Measurements from ENCODE around the gene STPG3. TPM values are rescaled to one million over a fixed set of nuclear protein-coding genes. Genes with fewer than 3 reads are reported as not detected.

The STPG3 gene
- total and polyA plus RNA-seq, 2 of the 8 experiments (the other 6 are each of a cell fraction or from before 2014, with no cell fraction given) = not detected

DNA sequence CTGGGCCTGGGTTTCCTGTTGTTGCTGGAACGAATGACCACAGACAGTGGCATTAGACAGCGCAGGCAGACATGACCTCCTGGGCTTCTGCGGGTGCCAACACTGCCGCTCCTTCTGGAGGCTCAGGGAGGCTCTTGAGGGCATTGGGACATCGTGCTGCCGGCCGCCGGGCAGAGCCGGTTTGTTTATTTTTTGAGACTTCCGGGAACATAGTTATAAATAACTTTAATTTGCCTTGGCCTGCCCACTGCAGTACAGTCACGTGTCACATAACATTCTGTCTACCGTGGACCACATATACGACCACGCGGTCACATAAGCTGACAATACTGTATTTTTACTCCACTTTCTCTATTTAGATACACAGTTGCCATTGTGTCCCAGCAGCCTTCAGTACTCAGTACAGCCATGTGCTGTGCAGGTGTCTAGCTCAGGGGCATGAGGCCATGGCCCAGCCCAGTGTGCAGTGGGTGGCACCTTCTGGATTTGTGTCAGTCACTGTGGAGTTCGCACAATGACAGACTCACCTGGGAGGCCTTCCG is 18.2 kb downstream of the STPG3 start:
- Histone ChIP-seq H3K27me3 (replicated peaks in 1 of 4; ENCODE audit: control insufficient read depth in 3 of 4, extremely low read depth in 1 of 4, insufficient read depth in 3 of 4, low read length in 3 of 4) (no peaks in the 10 kb centered on the region), H2BK120ac (replicated peaks; ENCODE audit: low read depth, low read length) (no peak overlapping the region), H2BK5ac (ENCODE audit: low read depth, low read length) (no peak overlapping the region), H3K4me2 (ENCODE audit: insufficient read depth in 1 of 2, low read depth in 2 of 2, low read length in 2 of 2) (no peak overlapping the region), H2BK15ac (ENCODE audit: low read length) (no peak overlapping the region), H3K18ac (ENCODE audit: extremely low read depth, low read length) (no peak overlapping the region), H2BK12ac (ENCODE audit: low read depth, low read length) (no peak overlapping the region), H4K91ac (replicated peaks; ENCODE audit: insufficient read length, low read length) (no peak overlapping the region), H4K5ac (ENCODE audit: insufficient read length, low read depth, low read length) (no peak overlapping the region), H3K79me1 (ENCODE audit: low read depth, low read length) (no peaks in the 10 kb centered on the region), H4K20me1 (replicated peaks in 1 of 2; ENCODE audit: control insufficient read depth in 1 of 2, insufficient read depth in 2 of 2, low read length in 2 of 2) (peaks cover 4 to 13% of the 10 kb centered on the region in 2 experiments), H4K8ac (ENCODE audit: extremely low read depth, insufficient read depth, low read length) (no peak overlapping the region), H3K9ac (replicated peaks in 1 of 4; ENCODE audit: extremely low read depth in 1 of 4, low read depth in 3 of 4, low read length in 3 of 4) (no peak overlapping the region), H3K23me2 (ENCODE audit: low read depth, low read length) (peaks cover 2% of the 10 kb centered on the region; the same call in 1 of the 2 replicates), H3K9me3 (ENCODE audit: insufficient read depth in 2 of 2, low read depth in 1 of 2, low read length in 1 of 2) (no peaks in the 10 kb centered on the region), H3K36me3 (ENCODE audit: control insufficient read depth in 2 of 4, insufficient read depth in 4 of 4, low read length in 3 of 4) (peaks cover 4 to 33% (median 23%) of the 10 kb centered on the region in 4 experiments; a peak in 7 of 8 replicates), H3K79me2 (ENCODE audit: control insufficient read depth in 1 of 2, insufficient read depth in 2 of 2, low read length in 2 of 2) (no peaks in the 10 kb centered on the region), H3K4me1 (replicated peaks in 1 of 4; ENCODE audit: control insufficient read depth in 3 of 4, insufficient read depth in 4 of 4, low read length in 3 of 4) (peaks cover 0 to 4% (median 1%) of the 10 kb centered on the region in 4 experiments; a peak in 3 of 7 replicates), H3K23ac (ENCODE audit: insufficient read length) (no peak overlapping the region), H2BK20ac (ENCODE audit: low read length) (no peak overlapping the region), H3K14ac (ENCODE audit: insufficient read length) (no peak overlapping the region), H2AK5ac (ENCODE audit: low read depth, low read length) (no peak overlapping the region), H3K4ac (replicated peaks; ENCODE audit: insufficient read length, low read depth, low read length) (no peak overlapping the region), H3K27ac (ENCODE audit: low read depth, low read length) (no peak overlapping the region), H3K56ac (replicated peaks; ENCODE audit: insufficient read length, low read depth, low read length) (no peak overlapping the region), H2AFZ (ENCODE audit: low read length) (no peak overlapping the region), H3K4me3 (ENCODE audit: extremely low read depth in 1 of 4, insufficient read depth in 2 of 4, low read depth in 3 of 4, low read length in 4 of 4) (no peak overlapping the region)
- no peak for FAIRE-seq
- ChIA-PET CTCF (ENCODE audit: partially characterized antibody) (interaction anchor here (1.1 to 1.9 kb wide), 3 partner anchors 11 to 33 kb away, joined by 3 to 6 read pairs (median 4); no protein-coding TSS in a partner anchor), POLR2A (ENCODE audit: partially characterized antibody) (interaction anchor here (1.7 to 69.9 kb wide), 3 partner anchors 12 to 34 kb away, joined by 4 to 1462 read pairs (median 1462); partner anchors contain the start of genes CYSRT1, NDOR1, NELFB and RNF208)
- DNase-seq (ENCODE audit: low read depth in 1 of 2, low spot score in 2 of 2) = no peak
- 96% methylated on average over 17 of the region's 17 CpGs; no CpG with 5 or more reads in 1 of the 2 experiments for WGBS, 2 experiments (ENCODE audit: extremely low coverage in 1 of 2, insufficient coverage in 1 of 2, insufficient read length in 1 of 2, insufficient replicate concordance in 2 of 2, low coverage in 1 of 2, low lambda C conversion rate in 2 of 2, missing lambda C conversion rate in 1 of 2)
- TF ChIP-seq SIN3A (conservative IDR thresholded peaks at IDR 0.05 in 1 of 2, IDR thresholded peaks at IDR 0.05 in 1 of 2; ENCODE audit: low read depth in 1 of 2, low read length in 2 of 2) (no peak), ZNF274 (IDR thresholded peaks at IDR 0.05; ENCODE audit: borderline replicate concordance, extremely low read depth, low read length) (no peak), JUND (IDR thresholded peaks at IDR 0.05; ENCODE audit: low read length) (no peak), POLR2AphosphoS5 (IDR thresholded peaks at IDR 0.05; ENCODE audit: low read depth, low read length) (no peak), NRF1 (IDR thresholded peaks at IDR 0.05; ENCODE audit: low read depth, low read length) (no peak), NANOG (IDR thresholded peaks at IDR 0.05; ENCODE audit: insufficient read depth, low read depth, low read length, poor library complexity, severe bottlenecking) (no peak), GTF2F1 (IDR thresholded peaks at IDR 0.05; ENCODE audit: borderline replicate concordance, low read depth, low read length) (no peak), RAD21 (IDR thresholded peaks at IDR 0.05 in 1 of 2, conservative IDR thresholded peaks at IDR 0.05 in 1 of 2; ENCODE audit: low read depth in 2 of 2, low read length in 2 of 2) (no peak)

All from H1 (cell line).